Measurements from ENCODE around the gene R3HDM2.

The R3HDM2 gene

GRCh38 chr12:57261428-57261865, 169.4 kb downstream of the R3HDM2 start:
- DNase-seq: no peak

GRCh38 chr12:57260366-57260765, 170.5 kb downstream of the R3HDM2 start:
- DNase-seq: no peak

DNA sequence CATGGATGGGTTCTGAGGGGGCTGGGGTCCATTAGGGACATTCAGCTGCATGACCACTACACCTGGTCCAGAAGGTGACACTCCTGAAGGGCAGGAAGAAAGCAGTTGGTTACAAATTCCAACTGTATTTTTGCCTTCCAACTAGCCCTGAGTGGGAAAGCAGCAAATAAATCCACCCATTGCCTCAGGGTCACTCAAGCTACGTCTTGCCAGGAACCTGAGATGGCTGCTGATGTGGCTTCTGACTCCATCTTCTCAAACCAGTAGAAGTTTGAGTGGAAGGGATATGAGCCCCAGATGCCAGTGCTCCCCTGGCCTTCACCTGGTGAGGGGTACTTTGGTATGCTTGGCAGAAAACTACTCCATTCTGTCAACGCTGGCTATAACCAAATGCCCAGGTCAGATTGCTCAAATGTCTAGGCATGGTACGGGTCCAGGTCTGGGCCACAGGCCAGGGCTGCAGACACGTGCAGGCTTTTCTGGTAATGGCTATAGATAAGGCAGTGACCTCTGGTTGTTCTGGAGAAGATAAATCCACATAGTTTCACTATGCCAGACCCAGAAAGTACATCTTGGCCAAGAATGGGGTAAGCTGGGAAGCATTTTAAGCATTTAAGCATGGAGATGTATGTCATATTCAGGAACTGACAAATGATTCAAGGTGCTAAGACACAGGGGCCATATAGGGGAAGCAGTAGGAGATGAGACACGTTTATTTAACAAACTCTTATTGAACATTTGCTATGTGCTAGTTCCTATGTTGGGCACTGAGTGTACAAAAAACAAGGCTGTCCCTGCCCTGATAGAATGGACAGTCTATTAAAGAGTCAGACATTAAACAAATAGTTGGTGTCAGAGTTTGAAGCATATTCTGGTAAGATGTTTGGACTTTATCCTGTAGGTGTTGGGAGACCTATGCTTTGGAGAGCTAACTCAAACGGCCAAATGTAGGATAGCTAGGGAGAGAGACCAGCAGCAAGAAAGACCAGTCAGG, 171.6 kb downstream of the R3HDM2 start:
- DNase-seq: no peak

- DNase-seq: no peak
Measured at GRCh38 chr12:57255916-57256315, 174.9 kb downstream of the R3HDM2 start.

DNA sequence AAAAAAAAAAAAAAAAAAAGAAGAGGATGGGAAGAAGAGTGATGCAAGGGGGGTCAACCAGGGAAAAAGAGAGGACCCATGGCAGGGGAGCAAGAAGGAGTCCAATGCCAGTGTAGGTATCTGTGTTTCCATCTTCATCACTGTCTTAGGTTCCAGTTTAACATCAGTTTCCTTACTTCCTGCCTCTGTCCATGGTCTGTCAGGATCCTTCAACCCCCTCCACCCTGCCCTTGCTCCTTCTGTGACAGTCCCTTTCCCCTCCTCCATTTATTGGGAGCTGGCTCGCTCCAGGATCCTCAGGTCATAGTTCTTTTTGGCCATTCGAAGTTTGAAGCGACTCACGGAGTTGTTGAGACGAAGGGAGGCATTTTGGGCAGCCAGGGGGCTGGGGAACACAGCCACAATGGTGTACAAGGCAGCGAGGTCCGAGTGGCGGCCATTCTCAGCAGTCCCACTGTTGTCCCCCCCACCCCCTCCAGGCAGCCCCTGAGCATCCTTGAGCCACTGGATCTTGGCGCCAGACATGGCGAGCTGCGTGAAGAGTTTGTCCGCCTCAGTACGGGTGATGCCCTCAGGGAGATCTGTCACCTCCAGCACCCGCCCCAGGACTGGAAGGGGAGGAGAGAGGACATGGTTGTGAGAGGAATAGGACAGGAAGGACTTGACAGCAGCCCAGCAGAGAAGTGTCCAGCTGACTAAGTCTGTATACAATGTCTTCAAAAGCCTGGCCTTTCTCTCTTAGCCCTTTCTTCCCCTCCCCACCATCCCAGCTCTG, 176.2 kb downstream of the R3HDM2 start:
- DNase-seq: no peak

GRCh38 chr12:57250956-57251355, 179.9 kb downstream of the R3HDM2 start, which contains the start of gene STAC3:
Gene STAC3 (minus strand): TSS chr12:57251187. CDS start chr12:57249636, 1,551 bp downstream.
- no peak for DNase-seq

- no peak for DNase-seq
Measured at GRCh38 chr12:57250541-57250940, 180.3 kb downstream of the R3HDM2 start.

GRCh38 chr12:57248934-57249742, 181.7 kb downstream of the R3HDM2 start:
- DNase-seq: no peak

DNA sequence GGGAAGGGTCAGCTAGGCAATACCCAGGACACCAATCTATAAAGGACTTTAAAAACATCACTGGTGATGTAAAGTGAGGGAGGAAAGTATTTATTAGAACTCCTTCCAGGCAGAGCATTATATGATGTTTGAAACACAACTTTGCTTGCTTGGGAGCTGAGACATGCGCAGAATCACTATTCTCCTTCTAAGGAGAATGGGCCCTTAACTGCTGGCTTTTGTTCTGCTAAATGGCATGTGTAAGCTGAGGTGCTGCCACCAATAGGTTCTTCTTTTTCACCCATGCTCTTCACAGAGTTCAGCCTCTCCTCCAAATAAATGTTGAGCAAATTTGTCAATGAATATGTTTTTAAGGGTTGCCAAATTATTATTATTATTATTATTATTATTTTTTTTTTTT, 183.8 kb downstream of the R3HDM2 start:
- DNase-seq: no peak

- no peak for DNase-seq
Measured at GRCh38 chr12:57244312-57244696, 186.5 kb downstream of the R3HDM2 start.

GRCh38 chr12:57243521-57244311, 187.1 kb downstream of the R3HDM2 start:
- peak; percentile 89 for DNase-seq

DNA sequence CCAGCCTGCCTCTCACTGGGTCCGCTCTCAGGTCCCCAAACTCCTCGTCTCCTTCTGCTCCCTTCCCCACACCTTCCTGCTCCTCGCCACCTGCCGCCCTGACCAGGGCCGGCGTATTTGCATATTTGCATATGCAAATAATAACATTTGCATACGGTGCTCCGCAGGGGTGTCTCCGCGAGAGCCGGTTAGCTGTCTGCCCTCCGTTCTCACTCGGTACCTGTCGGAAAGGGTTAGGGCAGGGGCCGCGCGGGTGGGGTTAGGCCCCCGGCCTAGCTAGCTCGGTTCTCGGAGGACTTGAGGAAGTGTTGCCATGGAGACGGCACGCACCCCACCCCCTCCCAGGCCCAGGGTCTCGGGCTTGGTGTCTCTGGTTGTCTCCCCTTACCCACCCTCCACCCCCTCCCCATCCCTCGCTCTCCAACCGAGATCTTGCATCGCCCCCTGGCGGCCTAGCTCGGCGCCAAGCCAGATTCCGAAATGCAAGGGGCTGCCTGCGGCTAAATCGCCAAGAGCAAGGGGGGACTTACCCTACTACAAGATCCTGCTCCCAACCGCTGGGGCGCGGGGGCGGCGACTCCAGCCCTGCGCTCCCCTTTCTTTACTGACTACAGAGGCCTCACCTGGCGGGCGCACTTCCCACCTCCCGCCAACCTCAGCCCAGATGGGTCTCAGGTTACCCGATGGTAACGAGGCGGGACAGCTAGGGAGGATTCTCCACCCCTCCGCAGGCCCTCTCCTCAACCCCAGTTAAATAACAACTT, 188.0 kb downstream of the R3HDM2 start:
- DNase-seq: peak; percentile 94

DNA sequence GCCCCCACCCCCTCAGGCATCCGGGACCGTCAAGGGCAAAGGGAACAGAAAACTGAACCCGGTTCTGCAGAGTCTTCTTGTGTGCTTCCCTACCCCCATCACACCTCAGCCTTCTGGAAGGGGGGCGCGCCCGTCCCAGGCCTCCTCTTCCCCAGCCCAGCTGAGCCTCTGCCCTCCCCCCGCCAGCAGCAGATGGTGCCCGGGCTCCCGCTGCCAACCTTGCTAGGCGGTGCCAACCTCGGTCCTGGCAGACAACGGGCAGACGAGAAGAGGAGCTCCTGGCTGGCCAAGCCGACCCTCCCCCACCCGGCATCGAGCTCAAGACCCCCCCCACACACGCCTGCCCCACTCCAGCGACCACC, 188.5 kb downstream of the R3HDM2 start:
- DNase-seq: peak; percentile 80

DNA sequence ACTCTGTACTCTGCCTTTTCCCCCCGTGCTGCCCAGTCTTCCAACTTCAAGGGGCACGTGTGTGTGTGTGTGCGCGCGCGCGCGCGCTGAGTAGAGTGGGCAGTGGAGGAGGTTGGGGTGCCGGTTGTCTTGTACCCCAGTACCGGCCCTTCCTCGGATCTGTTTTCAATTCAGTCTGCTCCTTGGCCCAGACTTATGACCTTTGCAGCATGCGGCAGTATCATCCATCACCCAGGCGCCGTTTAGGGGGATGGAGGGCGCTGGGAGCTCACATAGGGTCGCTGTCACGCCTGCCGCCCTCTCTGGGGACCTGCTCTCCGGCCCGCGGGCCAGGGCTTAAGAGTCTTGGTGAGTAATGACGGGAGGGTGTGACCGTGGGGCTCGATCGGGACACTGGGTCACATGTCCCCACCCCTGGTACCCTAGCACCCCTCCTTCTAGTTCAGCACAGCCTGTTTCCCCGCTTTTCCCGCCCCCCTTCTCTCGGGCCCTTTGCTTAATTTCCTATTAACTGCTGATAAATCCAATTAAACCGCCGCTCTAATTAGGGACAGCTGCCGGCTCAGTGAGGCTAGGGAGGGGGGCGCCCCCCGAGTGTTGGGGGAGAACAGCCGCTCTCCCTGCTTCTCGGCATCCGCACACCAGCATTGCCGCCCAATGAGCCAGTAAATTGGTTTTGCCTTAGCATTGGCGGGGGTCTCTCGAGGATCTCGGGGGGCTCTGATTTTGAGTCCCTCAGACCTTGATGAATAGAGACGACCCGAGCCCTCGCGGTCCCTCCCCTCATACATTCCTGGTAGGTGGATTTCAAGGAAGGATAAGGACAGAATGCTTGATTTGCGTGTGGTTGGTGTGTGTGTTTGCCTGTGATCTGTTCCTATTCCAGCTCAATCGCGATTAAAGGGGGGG, 189.2 kb downstream of the R3HDM2 start:
- DNase-seq: no peak

DNA sequence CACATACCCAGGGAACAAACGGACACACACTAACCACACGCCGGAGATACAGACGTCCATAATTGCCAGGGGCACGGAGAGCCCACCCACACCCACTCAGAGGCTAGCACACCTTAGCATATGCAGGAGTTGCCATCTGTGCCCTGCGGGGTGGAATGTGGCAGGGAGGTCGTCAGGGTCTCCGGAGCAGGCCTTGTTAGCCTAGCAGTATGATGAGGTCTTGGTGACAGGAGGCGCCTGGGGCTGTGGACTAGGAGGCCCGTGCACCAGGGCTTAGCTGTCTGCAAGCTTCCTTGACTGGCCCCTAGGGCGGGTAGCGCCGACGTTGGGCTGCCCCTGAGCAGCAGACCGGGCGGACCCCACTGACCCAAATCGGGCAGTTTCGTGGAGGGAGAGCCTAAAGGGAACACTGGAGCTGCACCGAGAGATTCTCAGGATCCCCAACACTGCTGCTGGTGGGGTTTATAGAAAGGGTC, 189.9 kb downstream of the R3HDM2 start:
- peak; percentile 33 for DNase-seq

- DNase-seq: peak; percentile 77
Measured at GRCh38 chr12:57240066-57240921, 190.5 kb downstream of the R3HDM2 start.

- DNase-seq: no peak
Measured at GRCh38 chr12:57239587-57240065, 191.2 kb downstream of the R3HDM2 start.

DNA sequence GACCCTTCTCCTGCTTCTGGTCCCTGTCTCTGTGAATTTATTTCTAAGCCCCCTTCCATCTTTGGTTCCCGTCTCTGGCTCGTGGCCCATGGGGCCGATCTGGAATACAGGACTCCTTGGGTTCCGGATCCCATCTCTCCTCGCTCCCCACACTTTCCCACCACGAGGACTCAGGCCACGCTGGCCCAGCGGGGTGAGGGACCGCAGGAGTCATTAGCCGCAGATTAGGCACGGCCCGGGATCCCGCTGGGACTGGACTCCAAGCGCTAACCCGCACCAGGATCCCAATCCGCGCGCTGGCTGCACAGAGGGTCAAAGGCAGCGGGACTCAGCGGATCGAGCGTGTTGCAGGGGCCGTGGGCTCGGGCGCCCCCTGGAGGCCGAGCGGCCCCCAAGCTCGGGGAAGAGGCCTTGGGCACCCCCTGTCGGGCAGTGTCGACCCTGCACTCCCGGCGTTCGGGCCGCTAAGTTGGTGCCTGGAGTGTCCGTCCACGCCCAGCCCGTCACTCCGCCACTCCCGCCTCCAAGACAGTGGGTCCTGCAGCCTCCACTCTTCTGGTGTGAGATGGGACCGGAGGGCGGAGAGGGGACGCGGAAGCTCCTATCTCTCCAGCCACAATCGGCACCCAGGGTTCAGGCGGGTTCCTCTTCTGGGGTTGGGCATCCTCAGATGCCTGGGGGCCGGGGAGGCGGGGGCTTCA, 191.8 kb downstream of the R3HDM2 start:
- DNase-seq: peak; percentile 91

Measured in RPMI8226 (cell line).